Heart left ventricle (tissue), 13 donors: ENCODE measurements around the gene N4BP2L2.

Source experiments
- CTCF ChIP-seq, 12 donors: fragments of 200-600 bp; sonication (generic) in 4 of 12; IDR thresholded peaks; one replicate each; pipeline versions ENCODE4 v1.5.0 to v1.8.0; 2018 to 2022; ENCODE audit warnings: antibody characterized with exemption in 12 of 12, mild to moderate bottlenecking in 5 of 12
- POLR2A ChIP-seq, 2 donors: fragments of 450-650 bp; IDR thresholded peaks; one replicate each; pipeline ENCODE4 v1.6.1; 2017; ENCODE audit warnings: antibody characterized with exemption in 2 of 2, mild to moderate bottlenecking in 2 of 2, moderate library complexity in 2 of 2
- donor health status: ischemic (EF 13 %, LVEDD 7.1; RV severe dilation, severe dysfunction).
- donor health status: DM: no; HTN: yes; CAD: no.
- donor health status: DM: no; HTN: no; CAD: no.
- donor health status: ischemic (EF 25% LVEDD 6.9; RV normal size, moderate dysfunction).
- donor health status: ischemic (EF 25% LVEDD 5.7; RV mildly dilated, moderate dysfunction).
- donor health status: ischemic (EF 35%, LVEDD 5.7; RV mildly dilated, moderate dysfunction).
- donor health status: nonischemic (EF 11% LVEDD 7.7; RV severe dilation, severe dysfunction).
- donor health status: DM: yes; HTN: yes; CAD: no.
- donor health status: PGD.
- donor health status: ischemic (EF 29% LVEDD 5.4; RV normal size, mild dysfunction).
- donor health status: nonischemic (EF 23%, LVEDD 6.1; RV moderate dilation, normal function).

- TF ChIP-seq CTCF (IDR thresholded peaks at IDR 0.05) (no peak), POLR2A (IDR thresholded peaks at IDR 0.05) (no peak)
Measured at GRCh38 chr13:32548837-32549236, 10.2 kb upstream of the N4BP2L2 start.
